HL-60 (cell line): ENCODE results near the gene HNRNPA0.

Source experiments
- CTCF ChIP-seq: IDR thresholded peaks from one replicate; pipeline ENCODE4 v1.5.1; 2011; ENCODE audit warnings: low read length, control low read depth, inconsistent platforms; ENCODE audit not compliant: insufficient read depth
- GABPA ChIP-seq: IDR thresholded peaks from 2 replicates; pipeline ENCODE4 v1.6.1; 2012; ENCODE audit warnings: low read depth
- POLR2AphosphoS5 ChIP-seq: IDR thresholded peaks from 2 replicates; pipeline ENCODE4 v1.6.1; 2012; ENCODE audit warnings: low read depth
- SPI1 ChIP-seq: IDR thresholded peaks from 2 replicates; pipeline ENCODE4 v1.6.1; 2012; ENCODE audit warnings: low read depth, mild to moderate bottlenecking, borderline replicate concordance
- TF ChIP-seq, protein P1 (sequence below): IDR thresholded peaks from 2 replicates; pipeline ENCODE4 v1.6.1; 2012; ENCODE audit warnings: low read depth; ENCODE audit not compliant: insufficient replicate concordance

GRCh38 chr5:137778772-137779564, 24.8 kb upstream of the HNRNPA0 start:
- TF ChIP-seq CTCF (no peak), POLR2AphosphoS5 (no peak), GABPA (no peak), SPI1 (no peak)
- TF ChIP-seq, protein P1, sequence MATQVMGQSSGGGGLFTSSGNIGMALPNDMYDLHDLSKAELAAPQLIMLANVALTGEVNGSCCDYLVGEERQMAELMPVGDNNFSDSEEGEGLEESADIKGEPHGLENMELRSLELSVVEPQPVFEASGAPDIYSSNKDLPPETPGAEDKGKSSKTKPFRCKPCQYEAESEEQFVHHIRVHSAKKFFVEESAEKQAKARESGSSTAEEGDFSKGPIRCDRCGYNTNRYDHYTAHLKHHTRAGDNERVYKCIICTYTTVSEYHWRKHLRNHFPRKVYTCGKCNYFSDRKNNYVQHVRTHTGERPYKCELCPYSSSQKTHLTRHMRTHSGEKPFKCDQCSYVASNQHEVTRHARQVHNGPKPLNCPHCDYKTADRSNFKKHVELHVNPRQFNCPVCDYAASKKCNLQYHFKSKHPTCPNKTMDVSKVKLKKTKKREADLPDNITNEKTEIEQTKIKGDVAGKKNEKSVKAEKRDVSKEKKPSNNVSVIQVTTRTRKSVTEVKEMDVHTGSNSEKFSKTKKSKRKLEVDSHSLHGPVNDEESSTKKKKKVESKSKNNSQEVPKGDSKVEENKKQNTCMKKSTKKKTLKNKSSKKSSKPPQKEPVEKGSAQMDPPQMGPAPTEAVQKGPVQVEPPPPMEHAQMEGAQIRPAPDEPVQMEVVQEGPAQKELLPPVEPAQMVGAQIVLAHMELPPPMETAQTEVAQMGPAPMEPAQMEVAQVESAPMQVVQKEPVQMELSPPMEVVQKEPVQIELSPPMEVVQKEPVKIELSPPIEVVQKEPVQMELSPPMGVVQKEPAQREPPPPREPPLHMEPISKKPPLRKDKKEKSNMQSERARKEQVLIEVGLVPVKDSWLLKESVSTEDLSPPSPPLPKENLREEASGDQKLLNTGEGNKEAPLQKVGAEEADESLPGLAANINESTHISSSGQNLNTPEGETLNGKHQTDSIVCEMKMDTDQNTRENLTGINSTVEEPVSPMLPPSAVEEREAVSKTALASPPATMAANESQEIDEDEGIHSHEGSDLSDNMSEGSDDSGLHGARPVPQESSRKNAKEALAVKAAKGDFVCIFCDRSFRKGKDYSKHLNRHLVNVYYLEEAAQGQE = no peak
